Left ventricle myocardium superior (tissue), 1 donor: Measurements from ENCODE around the gene C9orf78. TPM values are rescaled to one million over a fixed set of nuclear protein-coding genes. Genes with fewer than 3 reads are reported as not detected.

ENCODE experiments used
- ATAC-seq: fragments of 200-7000 bp; cut with Tn5 transposase; one replicate; pipeline ENCODE4 v1.9.1; 2020; ENCODE audit warnings: mild to moderate bottlenecking, moderate library complexity
- DNase-seq: peaks from one replicate; pipeline ENCODE4 v3.0.0-alpha.2; 2020
- intact Hi-C: fragments of 100-400 bp; cut with micrococcal nuclease; formaldehyde crosslinking; loops from one replicate; pipeline ENCODE4 v1.11.0; 2022
- total RNA-seq: library from RNA; stranded (reverse); fragmentation: NEBNext Ultra II Directional; extraction: Animal tissue kit (Norgen Biotek cat#: 25700); gene quantifications from one replicate; pipeline ENCODE4 v1.2.1, GENCODE V29; 2021
- donor health status: DM: no; HTN: yes; CAD: no; lungs with severe emphysema.

Gene C9orf78
- total RNA-seq, 1 donor from 2014 or later, result 35.6 TPM

DNA sequence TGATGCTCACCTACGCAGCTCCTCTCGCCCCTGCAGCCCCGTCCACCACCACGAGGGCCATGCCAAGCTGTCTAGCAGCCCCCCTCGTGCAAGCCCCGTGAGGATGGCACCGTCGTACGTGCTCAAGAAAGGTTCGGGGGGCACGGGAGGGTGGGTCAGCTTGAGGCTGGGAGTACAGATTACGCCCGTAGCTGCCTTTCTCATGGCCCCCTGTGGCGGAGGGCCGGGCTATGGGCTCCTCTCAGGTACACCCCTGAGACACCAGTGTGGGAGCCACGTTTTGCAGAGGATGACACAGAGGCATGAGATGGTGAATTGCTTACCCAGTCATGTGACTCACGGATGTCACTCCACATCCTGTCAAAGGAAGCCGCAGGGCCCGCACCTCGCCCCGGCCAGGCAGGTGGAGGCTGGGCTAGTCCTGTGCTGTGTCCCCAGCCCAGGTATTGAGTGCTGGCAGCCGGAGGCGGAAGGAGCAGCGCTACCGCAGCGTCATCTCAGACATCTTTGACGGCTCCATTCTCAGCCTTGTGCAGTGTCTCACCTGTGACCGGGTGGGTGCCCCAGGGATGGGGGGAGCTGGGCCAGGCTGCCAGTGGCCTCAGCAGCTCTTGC lies 33.9 kb upstream of the C9orf78 start:
- peak; percentile 30 for ATAC-seq
- DNase-seq, result no peak
- intact Hi-C loops, result no loop called here

DNA sequence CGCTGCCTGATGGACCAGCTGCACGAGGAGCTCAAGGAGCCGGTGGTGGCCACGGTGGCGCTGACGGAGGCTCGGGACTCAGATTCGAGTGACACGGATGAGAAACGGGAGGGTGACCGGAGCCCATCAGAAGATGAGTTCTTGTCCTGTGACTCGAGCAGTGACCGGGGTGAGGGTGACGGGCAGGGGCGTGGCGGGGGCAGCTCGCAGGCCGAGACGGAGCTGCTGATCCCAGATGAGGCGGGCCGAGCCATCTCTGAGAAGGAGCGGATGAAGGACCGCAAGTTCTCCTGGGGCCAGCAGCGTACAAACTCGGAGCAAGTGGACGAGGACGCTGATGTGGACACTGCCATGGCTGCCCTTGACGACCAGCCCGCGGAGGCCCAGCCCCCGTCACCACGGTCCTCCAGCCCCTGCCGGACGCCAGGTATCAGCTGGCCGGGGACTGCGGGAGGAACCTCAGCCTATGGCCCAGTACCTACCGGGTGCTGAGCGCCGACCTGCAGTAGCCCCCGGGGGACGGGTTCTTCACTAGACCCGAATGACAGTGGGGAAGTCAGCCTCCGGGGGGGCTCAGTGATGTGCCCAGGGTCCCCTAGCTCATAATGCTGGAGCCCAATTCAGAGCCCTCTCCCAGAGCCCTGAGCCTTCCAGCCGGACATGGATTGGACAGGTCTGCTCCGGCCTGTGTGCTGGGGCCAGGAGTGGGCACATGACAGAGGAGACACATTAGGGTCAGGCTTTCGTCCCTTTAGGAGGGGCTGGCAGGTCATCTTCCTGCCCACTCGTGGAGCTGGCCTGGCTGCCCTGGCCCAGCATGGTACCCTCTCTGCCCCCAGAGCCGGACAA lies 33.2 kb upstream of the C9orf78 start:
- DNase-seq (no peak), ATAC-seq (no peak)

GRCh38 chr9:129867136-129868022 lies 32.3 kb upstream of the C9orf78 start:
- intact Hi-C loops, result no loop called here
- ATAC-seq, result no peak
- no peak for DNase-seq

More for the DNA sequence above, 33.2 kb upstream of the C9orf78 start:
- intact Hi-C loops, result no loop called here

- intact Hi-C loops, result no loop called here
- DNase-seq (no peak), ATAC-seq (no peak)
Observed at GRCh38 chr9:129866394-129867135, 31.5 kb upstream of the C9orf78 start.

GRCh38 chr9:129865668-129866320 lies 30.7 kb upstream of the C9orf78 start:
- DNase-seq, result no peak
- no peak for ATAC-seq
- intact Hi-C loops, result no loop called here

DNA sequence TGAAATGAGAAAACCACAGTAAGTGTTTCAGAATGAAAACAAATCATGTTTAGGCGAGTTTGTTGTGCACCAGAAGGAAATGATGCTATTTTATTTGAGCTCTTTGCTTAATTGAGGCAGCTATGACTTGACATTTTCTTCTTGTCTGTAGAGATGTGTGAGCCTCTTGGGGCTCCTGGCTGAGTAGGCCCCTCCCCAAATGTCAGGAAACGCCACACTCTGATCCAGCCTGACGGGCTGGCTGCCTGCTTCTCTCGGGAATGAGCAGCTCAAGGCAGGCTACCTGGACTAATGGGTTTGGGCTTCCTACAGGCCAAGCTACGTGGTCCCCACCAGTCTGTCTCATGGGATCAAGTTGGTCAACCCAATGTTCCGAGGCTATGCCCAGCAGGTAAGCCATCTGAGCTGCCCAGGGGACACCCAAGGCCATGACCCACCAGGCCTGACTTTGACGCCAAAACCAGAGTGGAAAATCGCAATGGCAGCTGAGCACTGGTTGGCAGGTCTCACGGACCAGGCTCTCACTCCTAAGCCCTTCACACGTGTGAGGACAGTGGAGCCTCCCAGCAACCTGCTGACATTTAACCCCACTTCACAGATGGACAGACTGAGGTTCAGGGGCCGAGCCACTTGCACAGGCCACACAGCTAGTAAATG lies 30.0 kb upstream of the C9orf78 start:
- intact Hi-C loops, result no loop called here
- no peak for DNase-seq

DNA sequence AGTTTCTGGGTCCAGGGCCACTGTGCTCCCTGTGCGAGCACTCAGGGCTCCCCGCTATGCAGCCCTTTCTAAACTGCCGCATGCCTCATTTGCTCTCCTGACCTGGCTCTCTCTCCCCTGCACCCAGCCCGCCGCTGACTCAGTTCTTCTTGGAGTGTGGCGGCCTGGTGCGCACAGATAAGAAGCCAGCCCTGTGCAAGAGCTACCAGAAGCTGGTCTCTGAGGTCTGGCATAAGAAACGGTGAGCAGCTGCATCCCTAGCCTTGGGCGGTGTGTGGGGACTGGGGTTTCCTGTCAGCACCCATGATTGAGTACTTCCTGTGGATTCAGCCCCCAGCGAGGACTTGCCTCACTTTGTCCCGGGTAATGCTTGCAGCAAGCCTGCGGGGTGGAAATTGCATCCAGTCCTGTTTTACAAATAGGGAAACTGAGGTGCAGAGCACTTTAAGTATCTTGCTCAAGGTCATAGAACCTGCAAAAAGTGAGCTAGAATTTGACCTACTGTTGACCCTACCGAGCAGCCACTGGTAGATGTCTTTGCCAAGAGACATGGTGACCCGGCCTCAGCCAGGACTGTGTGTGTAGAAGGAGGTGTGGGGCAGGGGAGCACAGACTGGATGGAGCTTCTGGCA lies 28.1 kb upstream of the C9orf78 start:
- ATAC-seq (no peak), DNase-seq (no peak)
- intact Hi-C loops, result no loop called here

More for the DNA sequence above, 30.0 kb upstream of the C9orf78 start:
- no peak for ATAC-seq

DNA sequence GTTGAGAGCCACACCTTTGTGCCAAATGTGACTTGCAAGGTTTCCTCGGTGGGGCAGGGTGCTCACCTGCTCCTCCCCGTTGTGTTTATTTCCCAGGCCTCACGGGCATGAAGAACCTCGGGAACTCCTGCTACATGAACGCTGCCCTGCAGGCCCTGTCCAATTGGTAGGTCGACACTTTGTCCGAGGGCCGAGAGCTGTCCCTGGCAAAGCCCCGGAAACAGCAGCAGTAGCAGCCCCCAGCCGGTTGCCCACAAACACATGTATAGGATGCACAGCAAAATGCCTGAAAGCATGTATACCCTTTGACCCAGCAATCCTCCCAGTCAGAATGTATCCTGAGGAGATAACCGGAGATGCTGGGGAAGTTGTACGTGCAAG lies 26.4 kb upstream of the C9orf78 start:
- intact Hi-C loops, result no loop called here
- no peak for DNase-seq
- ATAC-seq, result no peak

DNA sequence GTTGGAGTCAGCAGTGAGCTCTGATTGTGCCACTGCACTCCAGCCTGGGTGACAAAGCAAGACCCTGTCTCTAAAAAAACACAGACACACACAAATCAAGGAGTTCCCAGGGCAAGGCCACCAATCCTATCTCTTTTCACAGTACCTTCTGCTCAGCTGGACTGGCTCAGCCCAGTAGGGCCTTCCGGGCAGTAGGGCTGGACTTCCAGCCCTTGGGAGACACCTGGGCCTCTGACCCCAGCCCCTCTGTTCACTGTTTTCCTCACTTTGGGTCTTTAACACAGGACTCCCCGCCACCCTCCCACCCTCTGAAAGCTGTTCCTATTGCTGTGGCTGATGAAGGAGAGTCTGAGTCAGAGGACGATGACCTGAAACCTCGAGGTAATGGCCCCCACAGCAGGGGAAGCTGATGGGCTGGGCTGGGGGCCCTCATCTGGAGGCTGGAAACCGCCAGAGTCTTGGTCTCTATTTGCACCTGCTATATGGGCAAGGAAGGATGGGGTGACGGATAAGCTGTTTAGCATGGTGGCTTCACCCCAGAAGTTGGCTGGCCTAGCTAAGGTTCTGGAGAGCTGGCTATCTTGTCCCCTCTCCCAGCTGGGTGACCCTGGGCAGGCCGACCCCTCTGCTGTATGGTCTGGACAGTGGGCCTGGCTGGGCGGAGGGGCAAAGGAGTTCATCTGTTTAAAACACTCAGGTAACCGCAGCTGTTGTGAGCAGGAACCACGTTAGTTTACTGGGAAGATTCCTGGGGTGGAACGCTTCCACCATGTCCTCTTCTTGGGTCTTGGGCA lies 25.8 kb upstream of the C9orf78 start:
- intact Hi-C loops, result no loop called here
- ATAC-seq, result no peak
- DNase-seq, result no peak

DNA sequence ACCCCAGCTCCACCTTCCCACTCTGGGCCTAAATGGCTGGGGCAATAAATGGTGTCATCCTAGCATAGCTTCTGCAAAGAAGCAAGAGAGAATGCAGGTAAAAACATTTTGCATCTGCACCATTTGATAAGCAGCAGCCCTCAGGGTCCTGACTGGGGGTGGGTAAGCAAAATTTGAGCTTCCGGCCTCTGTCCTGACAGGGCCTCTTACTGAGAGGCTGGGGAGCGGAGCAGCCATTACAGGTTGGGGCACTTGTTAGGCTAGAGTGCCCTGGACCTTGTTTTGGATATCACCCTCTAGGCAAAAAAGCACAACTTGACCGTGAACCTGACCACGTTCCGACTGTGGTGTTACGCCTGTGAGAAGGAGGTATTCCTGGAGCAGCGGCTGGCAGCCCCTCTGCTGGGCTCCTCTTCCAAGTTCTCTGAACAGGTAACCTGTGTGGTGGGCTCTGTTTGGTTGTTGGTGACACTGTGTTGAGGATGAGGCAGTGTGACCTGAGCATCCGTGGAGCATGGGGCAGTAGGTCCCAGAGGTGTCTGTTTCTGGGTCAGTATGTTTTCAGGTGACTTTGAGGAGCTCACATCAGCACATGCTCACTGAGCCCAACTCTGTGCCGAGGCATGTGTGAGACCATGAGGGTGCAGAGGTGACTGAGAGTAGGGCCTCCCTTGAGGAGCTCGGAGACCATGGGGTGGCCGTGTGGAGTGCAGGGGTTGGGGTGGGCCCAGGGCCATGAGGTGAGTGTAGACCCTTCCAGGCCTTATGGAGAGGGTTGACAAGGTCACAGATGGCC lies 23.3 kb upstream of the C9orf78 start:
- no peak for ATAC-seq
- no peak for DNase-seq
- intact Hi-C loops, result no loop called here

DNA sequence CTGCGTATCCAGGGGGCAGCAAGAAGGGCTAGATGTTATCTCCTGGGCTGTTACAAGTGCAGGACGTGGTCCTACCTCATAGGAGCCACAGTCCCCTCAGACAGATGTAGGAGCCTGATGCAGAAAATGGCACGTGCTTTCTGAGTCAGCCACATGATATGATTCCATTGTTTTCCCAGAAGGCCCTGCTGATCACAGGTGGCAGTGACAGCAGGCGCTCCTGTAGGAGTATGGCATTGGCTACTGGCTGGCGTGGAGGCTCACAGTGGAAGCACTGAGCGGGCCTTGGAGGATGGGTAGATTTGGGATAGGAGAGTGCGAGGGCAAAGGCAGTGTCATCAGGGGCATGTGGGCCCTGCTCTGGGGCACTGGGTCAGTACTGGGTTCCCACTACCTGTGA lies 22.1 kb upstream of the C9orf78 start:
- DNase-seq (no peak), ATAC-seq (no peak)
- intact Hi-C loops, result no loop called here

GRCh38 chr9:129854588-129855110 lies 19.6 kb upstream of the C9orf78 start:
- intact Hi-C loops, result no loop called here
- no peak for ATAC-seq

GRCh38 chr9:129853614-129854013 lies 18.5 kb upstream of the C9orf78 start:
- no peak for ATAC-seq
- DNase-seq, result no peak
- intact Hi-C loops, result no loop called here

More at GRCh38 chr9:129854588-129855110, 19.6 kb upstream of the C9orf78 start:
- no peak for DNase-seq

- DNase-seq, result no peak
- intact Hi-C loops, result no loop called here
- ATAC-seq, result no peak
Observed at GRCh38 chr9:129852579-129852978, 17.5 kb upstream of the C9orf78 start.

GRCh38 chr9:129851821-129852220 lies 16.7 kb upstream of the C9orf78 start:
- no peak for DNase-seq
- ATAC-seq, result no peak
- intact Hi-C loops, result no loop called here
